ENCODE results near the gene PPIL1. TPM values are rescaled to one million over a fixed set of nuclear protein-coding genes. Genes with fewer than 3 reads are reported as not detected.

PPIL1 gene
- total and polyA plus RNA-seq, 5 donors: 49.4 to 75.6 (median 67.5) TPM

GRCh38 chr6:36867471-36868224 lies 7.0 kb downstream of the PPIL1 start:
- 55% methylated on average over 4 of the region's 4 CpGs for WGBS
- ATAC-seq (peak; percentile 84 to 86), DNase-seq (peak; percentile 44 to 83 (median 77))
- Histone ChIP-seq H3K27ac (ENCODE audit: low read length) (peak overlapping the region; percentile 79), H3K4me3 (ENCODE audit: low read length) (no peak overlapping the region), H3K27me3 (ENCODE audit: control insufficient read depth, insufficient read depth) (no peaks in the 10 kb centered on the region), H3K9me3 (ENCODE audit: control insufficient read depth, low read length) (no peaks in the 10 kb centered on the region), H3K4me1 (ENCODE audit: control insufficient read depth, insufficient read depth, low read length) (peaks cover 16% of the 10 kb centered on the region)
- intact Hi-C loops (cut with DNase I): no loop called here

- intact Hi-C loops (cut with DNase I): no loop called here
- Histone ChIP-seq H3K27me3 (ENCODE audit: control insufficient read depth, insufficient read depth) (no peaks in the 10 kb centered on the region), H3K27ac (ENCODE audit: low read length) (peak overlapping the region; percentile 74), H3K9me3 (ENCODE audit: control insufficient read depth, low read length) (no peaks in the 10 kb centered on the region), H3K4me1 (ENCODE audit: control insufficient read depth, insufficient read depth, low read length) (peaks cover 18% of the 10 kb centered on the region), H3K4me3 (ENCODE audit: low read length) (no peak overlapping the region)
- WGBS: 47% methylated on average over 2 of the region's 2 CpGs
- DNase-seq (no peak), ATAC-seq (peak in 1 of 2 donors; percentile 35)
These were observed 8.8 kb downstream of the PPIL1 start for GRCh38 chr6:36865835-36866234.

GRCh38 chr6:36863670-36864540 lies 10.7 kb downstream of the PPIL1 start:
- no peak for ATAC-seq
- peaks cover 18% of the 10 kb centered on the region for H3K4me1 ChIP-seq (ENCODE audit: control insufficient read depth, insufficient read depth, low read length)
- peak overlapping the region; percentile 79 for H3K27ac ChIP-seq (ENCODE audit: low read length)

GRCh38 chr6:36862848-36863382 lies 11.7 kb downstream of the PPIL1 start:
- Histone ChIP-seq H3K4me1 (ENCODE audit: control insufficient read depth, insufficient read depth, low read length) (peaks cover 18% of the 10 kb centered on the region), H3K9me3 (ENCODE audit: control insufficient read depth, low read length) (no peaks in the 10 kb centered on the region), H3K27me3 (ENCODE audit: control insufficient read depth, insufficient read depth) (no peaks in the 10 kb centered on the region), H3K27ac (ENCODE audit: low read length) (peak overlapping the region; percentile 61), H3K4me3 (ENCODE audit: low read length) (no peak overlapping the region)
- 85% methylated on average over 4 of the region's 4 CpGs for WGBS
- no peak for DNase-seq
- intact Hi-C loops (cut with DNase I): no loop called here
- ATAC-seq: no peak

More at GRCh38 chr6:36863670-36864540, 10.7 kb downstream of the PPIL1 start:
- DNase-seq: no peak
- Histone ChIP-seq H3K27me3 (ENCODE audit: control insufficient read depth, insufficient read depth) (no peaks in the 10 kb centered on the region), H3K4me3 (ENCODE audit: low read length) (no peak overlapping the region), H3K9me3 (ENCODE audit: control insufficient read depth, low read length) (no peaks in the 10 kb centered on the region)
- 84% methylated on average over 12 of the region's 12 CpGs for WGBS
- intact Hi-C loops (cut with DNase I): no loop called here

GRCh38 chr6:36862164-36862847 lies 12.3 kb downstream of the PPIL1 start:
- Histone ChIP-seq H3K27ac (ENCODE audit: low read length) (peak overlapping the region; percentile 83), H3K27me3 (ENCODE audit: control insufficient read depth, insufficient read depth) (no peaks in the 10 kb centered on the region), H3K4me1 (ENCODE audit: control insufficient read depth, insufficient read depth, low read length) (peaks cover 18% of the 10 kb centered on the region), H3K4me3 (ENCODE audit: low read length) (no peak overlapping the region), H3K9me3 (ENCODE audit: control insufficient read depth, low read length) (no peaks in the 10 kb centered on the region)
- WGBS: 68% methylated on average over 8 of the region's 8 CpGs
- DNase-seq: peak in 1 of 3 donors; percentile 40
- peak; percentile 18 to 34 for ATAC-seq
- intact Hi-C loops (cut with DNase I): no loop called here

GRCh38 chr6:36860126-36860525 lies 14.5 kb downstream of the PPIL1 start:
- Histone ChIP-seq H3K4me1 (ENCODE audit: control insufficient read depth, insufficient read depth, low read length) (peaks cover 16% of the 10 kb centered on the region), H3K27ac (ENCODE audit: low read length) (peak overlapping the region; percentile 50)

GRCh38 chr6:36858407-36858981 lies 16.1 kb downstream of the PPIL1 start:
- peak; percentile 61 to 72 for ATAC-seq
- Histone ChIP-seq H3K4me3 (ENCODE audit: low read length) (no peak overlapping the region), H3K27ac (ENCODE audit: low read length) (peak overlapping the region; percentile 25), H3K4me1 (ENCODE audit: control insufficient read depth, insufficient read depth, low read length) (peaks cover 6% of the 10 kb centered on the region), H3K27me3 (ENCODE audit: control insufficient read depth, insufficient read depth) (no peaks in the 10 kb centered on the region), H3K9me3 (ENCODE audit: control insufficient read depth, low read length) (no peaks in the 10 kb centered on the region)
- intact Hi-C loops (cut with DNase I): no loop called here
- WGBS: 61% methylated on average over 6 of the region's 6 CpGs
- DNase-seq: peak; percentile 55 to 71 (median 69)

More at GRCh38 chr6:36860126-36860525, 14.5 kb downstream of the PPIL1 start:
- DNase-seq: no peak
- no peak overlapping the region for H3K4me3 ChIP-seq (ENCODE audit: low read length)
- WGBS: 95% methylated on average over 7 of the region's 7 CpGs
- H3K27me3 ChIP-seq (ENCODE audit: control insufficient read depth, insufficient read depth): no peaks in the 10 kb centered on the region
- no peak for ATAC-seq
- H3K9me3 ChIP-seq (ENCODE audit: control insufficient read depth, low read length): no peaks in the 10 kb centered on the region
- intact Hi-C loops (cut with DNase I): no loop called here

- H3K4me1 ChIP-seq (ENCODE audit: control insufficient read depth, insufficient read depth, low read length): peaks cover 8% of the 10 kb centered on the region
- intact Hi-C loops (cut with DNase I): no loop called here
- ATAC-seq (no peak), DNase-seq (no peak)
- no peaks in the 10 kb centered on the region for H3K9me3 ChIP-seq (ENCODE audit: control insufficient read depth, low read length)
- no peak overlapping the region for H3K4me3 ChIP-seq (ENCODE audit: low read length)
- no peaks in the 10 kb centered on the region for H3K27me3 ChIP-seq (ENCODE audit: control insufficient read depth, insufficient read depth)
- WGBS: 99% methylated on average over 4 of the region's 4 CpGs
- peak overlapping the region; percentile 19 for H3K27ac ChIP-seq (ENCODE audit: low read length)
These were observed 17.3 kb downstream of the PPIL1 start for GRCh38 chr6:36857325-36857724.

GRCh38 chr6:36856277-36856676 lies 18.3 kb downstream of the PPIL1 start:
- ATAC-seq (peak; percentile 32 to 42), DNase-seq (peak; percentile 39 to 82 (median 81))
- Histone ChIP-seq H3K4me3 (ENCODE audit: low read length) (no peak overlapping the region), H3K9me3 (ENCODE audit: control insufficient read depth, low read length) (no peaks in the 10 kb centered on the region), H3K27ac (ENCODE audit: low read length) (peak overlapping the region; percentile 89), H3K4me1 (ENCODE audit: control insufficient read depth, insufficient read depth, low read length) (peaks cover 8% of the 10 kb centered on the region), H3K27me3 (ENCODE audit: control insufficient read depth, insufficient read depth) (no peaks in the 10 kb centered on the region)
- 58% methylated on average over 8 of the region's 8 CpGs for WGBS
- intact Hi-C loops (cut with DNase I): no loop called here

GRCh38 chr6:36855750-36856149 lies 18.9 kb downstream of the PPIL1 start:
- peak overlapping the region; percentile 79 for H3K27ac ChIP-seq (ENCODE audit: low read length)
- intact Hi-C loops (cut with DNase I): no loop called here
- DNase-seq (no peak), ATAC-seq (no peak)
- H3K27me3 ChIP-seq (ENCODE audit: control insufficient read depth, insufficient read depth): no peaks in the 10 kb centered on the region
- H3K4me3 ChIP-seq (ENCODE audit: low read length): no peak overlapping the region
- no peaks in the 10 kb centered on the region for H3K9me3 ChIP-seq (ENCODE audit: control insufficient read depth, low read length)
- WGBS: 75% methylated on average over 10 of the region's 10 CpGs
- H3K4me1 ChIP-seq (ENCODE audit: control insufficient read depth, insufficient read depth, low read length): peaks cover 8% of the 10 kb centered on the region

All from right cardiac atrium (tissue), 5 donors.